Ovary (tissue), 3 donors: ENCODE measurements around the gene PPP2R2B.

ENCODE experiments used
- CTCF ChIP-seq, 3 donors: fragments of 450-650 bp in 2 of 3; fragments of 200-600 bp in 1 of 3; IDR thresholded peaks; one replicate each; pipeline versions ENCODE4 v1.5.1 to v1.8.0; 2016 to 2022; ENCODE audit warnings: antibody characterized with exemption in 3 of 3, mild to moderate bottlenecking in 1 of 3
- EP300 ChIP-seq: sonication (generic); formaldehyde crosslinking; IDR thresholded peaks from one replicate; pipeline ENCODE4 v1.6.1; 2017; ENCODE audit warnings: antibody characterized with exemption
- POLR2A ChIP-seq: fragments of 450-650 bp; IDR thresholded peaks from one replicate; pipeline ENCODE4 v1.6.1; 2017; ENCODE audit warnings: antibody characterized with exemption, mild to moderate bottlenecking, moderate library complexity
- donor health status: DM: no; HTN: no; CAD: no.

- no peak for TF ChIP-seq CTCF (IDR thresholded peaks at IDR 0.05)
- TF ChIP-seq POLR2A, result no peak
- TF ChIP-seq EP300, result no peak
Observed at GRCh38 chr5:146836226-146836842, 42.2 kb downstream of the PPP2R2B start.
